NCI-H2107 treated with DMSO at 0.1 percent for 48 hours (cell line): ENCODE results near the gene KLHL2.
"Not testable (repeated sequence)": the region's sequence is repeated elsewhere in the genome, so short reads cannot be mapped to it uniquely, and the experiment has no call there.

Experiments
- DNase-seq: peaks from one replicate; lab custom pipeline; 2025; ENCODE audit not compliant: unreplicated experiment; lab: John Stamatoyannopoulos, UW

Gene KLHL2

GRCh38 chr4:165232623-165233433 is 25.5 kb downstream of the KLHL2 start:
- not testable (repeated sequence) for DNase-seq

GRCh38 chr4:165234766-165235165 is 27.4 kb downstream of the KLHL2 start:
- DNase-seq, result no peak

- not testable (repeated sequence) for DNase-seq
Observed at GRCh38 chr4:165236852-165237251, 29.5 kb downstream of the KLHL2 start.

- not testable (repeated sequence) for DNase-seq
Observed at GRCh38 chr4:165238041-165238640, 30.8 kb downstream of the KLHL2 start.

GRCh38 chr4:165240761-165241160 is 33.4 kb downstream of the KLHL2 start:
- DNase-seq, result not testable (repeated sequence)

GRCh38 chr4:165244148-165244547 is 36.8 kb downstream of the KLHL2 start:
- not testable (repeated sequence) for DNase-seq

GRCh38 chr4:165244587-165245186 is 37.3 kb downstream of the KLHL2 start:
- DNase-seq, result not testable (repeated sequence)

GRCh38 chr4:165248102-165248501 is 40.7 kb downstream of the KLHL2 start:
- DNase-seq, result no peak

GRCh38 chr4:165248904-165249303 is 41.5 kb downstream of the KLHL2 start:
- not testable (repeated sequence) for DNase-seq

GRCh38 chr4:165254771-165255170 is 47.4 kb downstream of the KLHL2 start:
- DNase-seq, result not testable (repeated sequence)

- not testable (repeated sequence) for DNase-seq
Observed at GRCh38 chr4:165255439-165255838, 48.1 kb downstream of the KLHL2 start.

GRCh38 chr4:165256074-165256659 is 48.8 kb downstream of the KLHL2 start:
- DNase-seq, result not testable (repeated sequence)

GRCh38 chr4:165259776-165260175 is 52.4 kb downstream of the KLHL2 start:
- DNase-seq, result not testable (repeated sequence)

- DNase-seq, result not testable (repeated sequence)
Observed at GRCh38 chr4:165262306-165262705, 54.9 kb downstream of the KLHL2 start.

- DNase-seq, result not testable (repeated sequence)
Observed at GRCh38 chr4:165263466-165263865, 56.1 kb downstream of the KLHL2 start.

GRCh38 chr4:165269931-165270330 is 62.6 kb downstream of the KLHL2 start:
- not testable (repeated sequence) for DNase-seq

GRCh38 chr4:165273443-165273842 is 66.1 kb downstream of the KLHL2 start:
- not testable (repeated sequence) for DNase-seq

GRCh38 chr4:165275357-165275756 is 68.0 kb downstream of the KLHL2 start:
- DNase-seq, result not testable (repeated sequence)

- not testable (repeated sequence) for DNase-seq
Observed at GRCh38 chr4:165279531-165279930, 72.2 kb downstream of the KLHL2 start.

GRCh38 chr4:165284697-165285096 is 77.3 kb downstream of the KLHL2 start:
- not testable (repeated sequence) for DNase-seq

- DNase-seq, result not testable (repeated sequence)
Observed at GRCh38 chr4:165286619-165287340, 79.4 kb downstream of the KLHL2 start.
